ENCODE measurements around the gene IL1R1.

DNA sequence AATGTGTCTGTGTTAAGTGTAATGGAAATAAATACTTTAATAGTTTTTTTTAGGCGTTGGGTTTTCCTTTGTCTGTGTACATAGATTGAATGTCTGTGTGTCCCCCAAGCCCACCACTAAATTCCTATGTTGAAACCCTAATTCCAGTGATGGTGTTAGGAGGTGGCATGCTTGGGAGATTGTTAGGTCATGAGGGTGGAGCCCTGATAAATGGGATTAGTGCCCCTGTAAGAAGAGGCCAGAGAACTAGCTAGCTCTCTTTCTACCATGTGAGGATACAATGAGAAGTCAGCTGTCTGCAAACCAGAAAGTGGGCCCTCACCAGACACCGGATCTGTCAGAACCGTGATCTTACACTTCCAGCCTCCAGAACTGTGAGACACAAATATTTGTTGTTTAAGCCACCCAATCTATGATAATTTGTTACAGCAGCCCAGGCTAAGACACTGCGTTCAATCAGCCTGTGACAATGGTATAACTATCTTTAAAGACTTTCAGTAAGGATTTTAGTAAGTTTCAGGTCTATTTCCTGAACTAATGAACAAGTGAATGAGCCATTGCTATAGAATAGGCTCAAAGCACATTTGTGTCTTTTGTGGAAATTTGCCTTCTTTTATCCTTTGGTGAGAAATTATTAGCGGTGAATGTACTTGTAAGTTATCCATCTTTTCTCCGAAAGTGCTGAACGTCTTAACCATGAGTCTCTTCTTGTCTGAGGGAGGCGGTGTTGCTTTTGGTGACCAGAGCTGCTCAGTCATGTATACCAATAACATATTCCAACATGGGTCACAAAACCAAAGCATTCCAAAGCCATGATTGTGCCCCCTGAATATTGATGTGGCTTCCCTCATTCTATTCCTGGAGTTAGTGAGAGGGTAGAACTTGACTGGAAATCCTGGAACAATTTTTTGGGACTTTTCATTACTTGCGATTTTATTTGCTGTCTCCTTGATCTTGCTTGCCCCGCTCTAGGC is 29.6 kb upstream of the IL1R1 start:
- TF ChIP-seq, protein P1, sequence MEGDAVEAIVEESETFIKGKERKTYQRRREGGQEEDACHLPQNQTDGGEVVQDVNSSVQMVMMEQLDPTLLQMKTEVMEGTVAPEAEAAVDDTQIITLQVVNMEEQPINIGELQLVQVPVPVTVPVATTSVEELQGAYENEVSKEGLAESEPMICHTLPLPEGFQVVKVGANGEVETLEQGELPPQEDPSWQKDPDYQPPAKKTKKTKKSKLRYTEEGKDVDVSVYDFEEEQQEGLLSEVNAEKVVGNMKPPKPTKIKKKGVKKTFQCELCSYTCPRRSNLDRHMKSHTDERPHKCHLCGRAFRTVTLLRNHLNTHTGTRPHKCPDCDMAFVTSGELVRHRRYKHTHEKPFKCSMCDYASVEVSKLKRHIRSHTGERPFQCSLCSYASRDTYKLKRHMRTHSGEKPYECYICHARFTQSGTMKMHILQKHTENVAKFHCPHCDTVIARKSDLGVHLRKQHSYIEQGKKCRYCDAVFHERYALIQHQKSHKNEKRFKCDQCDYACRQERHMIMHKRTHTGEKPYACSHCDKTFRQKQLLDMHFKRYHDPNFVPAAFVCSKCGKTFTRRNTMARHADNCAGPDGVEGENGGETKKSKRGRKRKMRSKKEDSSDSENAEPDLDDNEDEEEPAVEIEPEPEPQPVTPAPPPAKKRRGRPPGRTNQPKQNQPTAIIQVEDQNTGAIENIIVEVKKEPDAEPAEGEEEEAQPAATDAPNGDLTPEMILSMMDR (IDR thresholded peaks at IDR 0.05 in 8 of 11, conservative IDR thresholded peaks at IDR 0.05 in 3 of 11) = no peak
- no peak for TF ChIP-seq POLR2A (IDR thresholded peaks at IDR 0.05)
- no peak for TF ChIP-seq POLR2AphosphoS5 (IDR thresholded peaks at IDR 0.05)

Data from spleen (tissue), 7 donors.